HG02840 (cell line): ENCODE measurements around the gene PPHLN1.

Experiments
- ATAC-seq: cut with Tn5 transposase; IDR thresholded peaks from one replicate; pipeline ENCODE4 v1.9.1; 2021; ENCODE audit warnings: mild to moderate bottlenecking, moderate library complexity, moderate number of reproducible peaks; ENCODE audit not compliant: unreplicated experiment, low FRiP score

PPHLN1 gene

GRCh38 chr12:42325653-42326474, at the start of gene PPHLN1, which contains the start of gene ZCRB1:
Gene PPHLN1 (plus strand): TSS chr12:42326167. CDS start chr12:42335903, 9,736 bp downstream.
Gene ZCRB1 (minus strand): TSS chr12:42326094. CDS start chr12:42324102, 1,992 bp downstream.
- ATAC-seq: peak; percentile 93

GRCh38 chr12:42277396-42278127, 48.4 kb upstream of the PPHLN1 start:
- no peak for ATAC-seq

GRCh38 chr12:42278128-42278510, 47.8 kb upstream of the PPHLN1 start:
- ATAC-seq: no peak

GRCh38 chr12:42281278-42281677, 44.7 kb upstream of the PPHLN1 start:
- no peak for ATAC-seq

GRCh38 chr12:42281844-42282243, 44.1 kb upstream of the PPHLN1 start:
- ATAC-seq: no peak

- no peak for ATAC-seq
Measured at GRCh38 chr12:42282294-42282693, 43.7 kb upstream of the PPHLN1 start.

DNA sequence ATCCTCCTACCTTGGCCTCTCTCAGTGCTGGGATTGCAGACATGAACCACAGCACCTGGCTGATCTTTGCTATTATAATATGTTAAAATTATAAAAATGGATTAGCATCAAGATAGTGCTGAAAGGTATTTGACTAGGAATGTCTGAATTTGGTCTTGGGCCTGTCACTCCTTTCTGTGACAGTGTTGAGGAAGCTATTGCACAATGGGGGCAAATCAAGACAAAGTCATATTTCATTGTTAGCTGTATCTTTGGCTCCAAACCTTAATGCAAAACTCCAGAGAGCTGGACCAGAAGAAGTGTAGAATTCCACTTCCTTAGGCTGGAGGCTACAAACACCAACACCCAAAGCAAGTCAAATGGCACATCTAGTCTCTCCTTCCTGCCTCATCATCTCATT, 42.2 kb upstream of the PPHLN1 start:
- ATAC-seq: no peak

DNA sequence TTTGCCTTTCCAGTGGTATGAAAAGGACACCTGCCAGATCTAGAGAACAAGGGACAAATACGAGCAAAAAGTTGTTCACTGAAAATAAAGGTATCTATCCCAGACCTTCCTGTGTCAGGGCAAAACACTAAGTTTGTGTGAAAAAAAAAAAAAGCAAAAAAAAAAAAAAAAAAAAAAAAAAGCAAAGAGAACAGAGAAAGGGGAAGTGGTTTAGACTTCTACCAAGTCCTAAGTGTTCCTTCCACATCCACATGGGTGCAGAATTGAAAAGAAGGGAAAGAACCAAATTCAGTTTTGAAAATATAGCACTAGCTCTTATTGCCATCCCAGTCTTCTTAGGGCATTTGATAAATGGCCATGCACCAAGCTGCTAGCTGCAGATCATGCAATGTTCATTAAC, 41.8 kb upstream of the PPHLN1 start:
- ATAC-seq: no peak

- ATAC-seq: no peak
Measured at GRCh38 chr12:42284876-42285275, 41.1 kb upstream of the PPHLN1 start.

GRCh38 chr12:42285431-42285830, 40.5 kb upstream of the PPHLN1 start:
- no peak for ATAC-seq

GRCh38 chr12:42286741-42287140, 39.2 kb upstream of the PPHLN1 start:
- no peak for ATAC-seq

DNA sequence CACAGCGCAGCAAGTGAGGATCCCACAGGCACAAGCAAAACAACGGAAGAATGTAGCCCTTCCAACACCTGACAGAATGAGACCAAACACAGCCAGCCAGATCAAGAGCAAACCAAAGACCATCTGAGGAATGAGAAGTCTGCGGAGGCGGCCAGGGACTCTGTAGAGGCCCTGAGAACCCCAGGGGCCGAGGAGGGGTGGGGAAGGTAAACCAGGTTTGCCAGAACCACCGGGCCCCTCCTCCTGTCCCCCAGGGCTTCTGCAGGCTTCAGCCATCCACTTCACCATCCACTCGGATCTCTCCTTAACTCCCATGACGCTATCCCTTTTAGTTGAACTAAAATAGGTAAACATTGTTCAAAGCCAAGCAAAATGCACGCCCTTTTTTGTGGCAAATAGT, 37.4 kb upstream of the PPHLN1 start:
- ATAC-seq: no peak

- no peak for ATAC-seq
Measured at GRCh38 chr12:42291680-42292079, 34.3 kb upstream of the PPHLN1 start.

DNA sequence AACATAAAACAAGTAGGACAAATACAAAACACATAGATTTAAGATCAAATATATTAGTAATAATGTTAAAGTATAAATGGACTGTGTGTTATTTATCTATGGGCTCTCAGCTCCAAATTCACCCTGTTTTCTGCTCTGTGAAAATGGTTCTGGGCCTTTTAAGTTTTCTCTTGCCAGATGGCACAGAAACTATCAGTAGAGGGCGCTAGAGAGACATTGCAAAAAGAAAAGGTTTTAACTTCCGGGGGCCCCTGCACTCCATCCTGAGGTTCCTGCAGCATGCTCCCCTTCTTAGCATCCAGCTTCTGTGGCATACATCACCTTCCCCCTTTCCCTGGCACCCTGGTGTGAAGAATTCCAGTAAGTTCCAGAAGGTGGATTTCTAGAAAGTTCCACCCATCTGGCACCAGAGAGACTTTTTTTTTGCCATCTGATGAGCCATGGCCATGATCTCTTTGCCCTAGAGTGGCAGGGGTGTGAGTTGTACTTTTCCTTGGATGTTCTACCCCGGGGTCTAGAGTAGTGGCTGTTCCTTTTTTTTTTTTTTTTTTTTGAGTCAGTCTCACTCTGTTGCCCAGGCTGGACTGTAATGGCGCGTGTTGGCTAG, 29.4 kb upstream of the PPHLN1 start:
- no peak for ATAC-seq

DNA sequence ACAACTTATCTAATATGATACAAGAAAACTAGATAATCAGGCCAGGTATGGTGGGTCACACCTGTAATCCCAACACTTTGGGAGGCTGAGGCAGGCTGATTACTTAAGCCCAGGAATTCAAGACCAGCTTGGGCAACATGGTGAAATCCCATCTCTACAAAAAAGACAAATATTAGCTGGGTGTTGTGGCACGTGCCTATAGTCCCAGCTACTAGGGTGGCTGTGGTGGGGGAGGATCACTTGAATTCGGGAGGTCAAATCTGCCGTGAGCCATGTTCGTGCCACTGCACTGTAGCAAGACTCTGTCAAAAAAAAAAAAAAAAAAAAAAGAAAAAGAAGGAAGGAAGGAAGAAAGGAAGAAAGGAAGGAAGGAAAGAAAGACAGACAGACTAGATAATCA, 27.1 kb upstream of the PPHLN1 start:
- ATAC-seq: no peak

- peak; percentile 82 for ATAC-seq
Measured at GRCh38 chr12:42299392-42300308, 26.3 kb upstream of the PPHLN1 start.

DNA sequence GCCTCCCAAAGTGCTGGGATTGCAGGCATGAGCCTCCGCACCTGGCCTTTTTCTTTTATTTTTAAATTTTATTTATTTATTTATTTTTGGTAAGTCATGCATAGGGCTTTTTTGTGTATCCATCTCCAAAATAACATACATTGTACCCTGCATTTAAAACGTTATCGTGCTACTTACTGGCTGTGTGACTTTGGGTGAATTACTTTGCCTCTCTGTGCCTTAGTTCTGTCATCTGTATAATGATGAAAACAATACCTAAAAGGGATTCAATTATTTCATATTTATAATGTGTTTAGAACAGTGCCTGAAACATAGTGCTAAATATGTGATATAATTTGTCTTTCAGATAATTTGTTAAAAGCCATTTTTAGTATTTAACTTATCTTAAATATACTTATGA, 19.7 kb upstream of the PPHLN1 start:
- no peak for ATAC-seq

DNA sequence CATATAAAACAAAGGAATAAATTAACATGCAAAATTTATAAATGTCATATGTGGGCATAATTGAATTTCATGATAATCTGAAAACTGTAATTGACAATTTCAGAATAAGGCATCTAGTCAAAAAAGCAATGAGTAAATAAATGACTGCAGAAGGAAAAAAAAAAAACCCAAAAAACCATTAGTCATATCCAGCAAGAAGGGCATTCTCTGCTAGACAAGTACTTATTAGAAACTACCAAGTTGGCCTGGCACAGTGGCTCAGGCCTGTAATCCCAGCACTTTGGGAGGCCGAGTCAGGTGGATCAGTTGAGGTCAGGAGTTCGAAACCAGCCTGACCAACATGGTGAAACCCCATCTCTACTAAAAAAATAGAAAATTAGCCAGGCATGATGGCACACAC, 17.6 kb upstream of the PPHLN1 start:
- no peak for ATAC-seq

GRCh38 chr12:42309996-42310395, 16.0 kb upstream of the PPHLN1 start:
- ATAC-seq: no peak

DNA sequence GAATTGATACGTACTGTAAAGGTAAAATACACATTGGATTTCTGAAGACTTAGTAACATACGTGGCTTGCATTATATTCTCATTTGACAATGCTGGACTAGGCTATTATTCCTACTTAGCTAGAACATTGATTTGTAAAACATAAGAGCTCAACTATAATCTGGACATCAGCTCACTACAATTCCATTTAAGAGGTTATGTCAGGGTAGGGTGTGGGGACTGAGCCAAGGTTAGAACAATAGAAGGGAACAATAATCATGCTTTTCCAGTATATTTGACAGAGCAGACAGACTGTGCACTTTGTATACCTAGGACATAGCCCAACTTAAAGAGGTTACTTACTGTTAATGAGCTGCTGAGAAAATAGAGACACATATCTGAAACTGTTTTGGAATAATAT, 10.9 kb upstream of the PPHLN1 start:
- ATAC-seq: no peak
